Kidney epithelial cell (primary cell): ENCODE data around the gene CPED1. TPM values are rescaled to one million over a fixed set of nuclear protein-coding genes. Genes with fewer than 3 reads are reported as not detected.
A peak's percentile ranks its signal among the peaks of the same experiment; 100 is the strongest.
"Not testable (repeated sequence)": the region's sequence is repeated elsewhere in the genome, so short reads cannot be mapped to it uniquely, and the experiment has no call there.

Experiments
- DNase-seq: peaks from one replicate; pipeline ENCODE4 v3.0.0-alpha.2; 2010; ENCODE audit warnings: low read depth
- H3K27me3 ChIP-seq: 2 replicates; pipeline ENCODE4 v1.6.0; 2011; ENCODE audit warnings: low read length; ENCODE audit not compliant: control insufficient read depth, insufficient read depth
- H3K36me3 ChIP-seq: 2 replicates; pipeline ENCODE4 v1.5.1; 2011; ENCODE audit warnings: low read length; ENCODE audit not compliant: control insufficient read depth, insufficient read depth
- H3K4me3 ChIP-seq: 2 replicates; pipeline ENCODE4 v1.5.1; 2011; ENCODE audit warnings: low read depth, mild to moderate bottlenecking, control low read depth, low read length
- CTCF ChIP-seq: IDR thresholded peaks from 2 replicates; pipeline ENCODE4 v1.5.1; 2011; ENCODE audit warnings: mild to moderate bottlenecking, moderate library complexity, low read length, control low read depth, inconsistent platforms; ENCODE audit not compliant: insufficient read depth, poor library complexity, severe bottlenecking
- total RNA-seq: library from RNA; depleted of rRNA; stranded (reverse); fragments of >200 nt; gene quantifications from 2 replicates; pipeline ENCODE4 v1.2.3, GENCODE V29; 2015

Gene CPED1
- total RNA-seq, 1 donor from 2014 or later: 3.2 TPM

- Histone ChIP-seq H3K4me3 (no peak overlapping the region), H3K27me3 (no peaks in the 10 kb centered on the region), H3K36me3 (no peaks in the 10 kb centered on the region)
- TF ChIP-seq CTCF: no peak
- DNase-seq: no peak
Measured at GRCh38 chr7:121072826-121073225, 84.3 kb downstream of the CPED1 start.

- no peaks in the 10 kb centered on the region for H3K36me3 ChIP-seq
- DNase-seq: no peak
- no peak overlapping the region for H3K4me3 ChIP-seq
- TF ChIP-seq CTCF: no peak
- no peaks in the 10 kb centered on the region for H3K27me3 ChIP-seq
Measured at GRCh38 chr7:121073463-121074099, 85.1 kb downstream of the CPED1 start.

- not testable (repeated sequence) for H3K4me3 ChIP-seq, H3K36me3 ChIP-seq, DNase-seq, H3K27me3 ChIP-seq
Measured at GRCh38 chr7:121075424-121075841, 86.9 kb downstream of the CPED1 start.

- no peaks in the 10 kb centered on the region for H3K27me3 ChIP-seq
- no peaks in the 10 kb centered on the region for H3K36me3 ChIP-seq
- no peak for DNase-seq
- no peak overlapping the region for H3K4me3 ChIP-seq
- no peak for TF ChIP-seq CTCF
Measured at GRCh38 chr7:121075952-121076349, 87.4 kb downstream of the CPED1 start.

GRCh38 chr7:121076350-121077164, 88.0 kb downstream of the CPED1 start:
- no peak overlapping the region for H3K4me3 ChIP-seq
- no peaks in the 10 kb centered on the region for H3K36me3 ChIP-seq
- H3K27me3 ChIP-seq: no peaks in the 10 kb centered on the region
- no peak for TF ChIP-seq CTCF
- DNase-seq: peak; percentile 63

- no peak overlapping the region for H3K4me3 ChIP-seq
Measured at GRCh38 chr7:121077165-121077630, 88.7 kb downstream of the CPED1 start.

More at GRCh38 chr7:121077165-121077630, 88.7 kb downstream of the CPED1 start:
- no peaks in the 10 kb centered on the region for H3K27me3 ChIP-seq
- no peak for DNase-seq
- H3K36me3 ChIP-seq: no peaks in the 10 kb centered on the region
- TF ChIP-seq CTCF: no peak
